ENCODE results near the gene TDRD9.

Gene TDRD9

DNA sequence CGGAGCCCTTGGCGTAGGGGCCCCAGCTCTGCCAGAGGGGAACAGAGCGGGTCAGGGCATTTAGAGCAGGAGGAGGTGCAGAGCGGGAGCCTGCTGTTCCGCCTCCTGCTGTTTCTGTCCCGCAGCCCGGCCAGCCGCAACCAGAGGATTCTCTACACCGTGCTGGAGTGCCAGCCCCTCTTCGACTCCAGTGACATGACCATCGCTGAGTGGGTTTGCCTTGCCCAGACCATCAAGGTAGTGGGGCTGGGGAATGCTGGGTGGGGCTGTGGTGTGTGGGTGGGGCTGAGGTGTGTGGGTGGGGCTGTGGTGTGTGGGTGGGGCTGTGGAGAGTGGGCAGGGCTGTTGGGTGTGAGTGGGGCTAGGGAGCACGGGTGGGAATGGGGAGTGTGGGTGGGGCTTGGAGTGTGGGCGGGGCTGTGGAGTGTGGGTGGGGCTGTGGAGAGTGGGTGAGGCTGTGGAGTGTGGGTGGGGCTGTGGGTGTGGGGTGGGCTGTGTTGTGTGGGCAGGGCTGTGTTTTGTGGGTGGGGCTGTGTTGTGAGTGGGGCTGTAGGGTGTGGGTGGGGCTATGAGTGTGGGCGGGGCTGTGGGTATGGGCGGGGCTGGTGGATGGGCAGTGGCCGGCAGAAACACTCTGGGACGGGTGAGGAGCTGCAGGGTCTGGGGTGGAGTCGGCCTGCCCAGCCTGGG is 165.3 kb downstream of the TDRD9 start:
- no peak for DNase-seq

- no peak for DNase-seq
Measured at GRCh38 chr14:104094056-104094708, 165.9 kb downstream of the TDRD9 start.

DNA sequence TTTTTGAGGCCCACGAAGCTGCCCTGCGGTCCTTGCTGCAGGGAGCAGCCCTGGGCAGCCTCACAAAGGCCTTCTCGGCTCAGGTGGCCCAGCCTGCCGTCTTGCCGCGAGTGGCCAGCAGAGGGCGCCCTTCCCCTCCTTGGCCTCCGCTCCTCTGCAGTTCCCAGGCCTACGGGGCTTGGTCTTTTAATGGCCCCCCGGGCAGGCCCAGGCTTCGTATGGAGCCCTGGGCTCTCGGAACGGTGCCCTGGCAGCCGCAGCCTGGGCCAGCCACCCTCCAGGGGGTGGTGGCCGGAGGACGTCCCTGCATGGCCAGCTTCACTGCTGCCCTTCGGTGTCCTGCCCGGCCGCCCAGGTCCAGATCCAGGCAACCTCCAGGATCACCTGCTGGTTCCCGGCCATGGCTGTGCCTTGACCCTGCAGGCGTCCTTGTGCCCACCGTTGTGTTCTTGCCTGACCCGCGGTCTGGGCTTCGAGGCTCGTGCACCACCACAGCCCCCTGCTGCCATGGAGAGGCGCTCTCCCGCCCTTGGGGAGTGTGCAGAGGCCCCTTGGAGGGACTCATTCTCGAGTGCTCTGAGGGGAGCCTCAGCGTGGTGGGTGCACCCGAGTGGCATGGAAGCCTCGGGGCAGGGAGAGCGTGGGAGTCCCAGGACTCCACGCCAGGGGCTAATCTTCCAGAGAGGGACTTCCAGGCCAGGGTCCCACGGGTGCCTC is 166.6 kb downstream of the TDRD9 start:
- peak; percentile 6 for DNase-seq

- no peak for DNase-seq
Measured at GRCh38 chr14:104095426-104096310, 167.4 kb downstream of the TDRD9 start.

GRCh38 chr14:104096318-104096717 is 168.1 kb downstream of the TDRD9 start:
- no peak for DNase-seq

DNA sequence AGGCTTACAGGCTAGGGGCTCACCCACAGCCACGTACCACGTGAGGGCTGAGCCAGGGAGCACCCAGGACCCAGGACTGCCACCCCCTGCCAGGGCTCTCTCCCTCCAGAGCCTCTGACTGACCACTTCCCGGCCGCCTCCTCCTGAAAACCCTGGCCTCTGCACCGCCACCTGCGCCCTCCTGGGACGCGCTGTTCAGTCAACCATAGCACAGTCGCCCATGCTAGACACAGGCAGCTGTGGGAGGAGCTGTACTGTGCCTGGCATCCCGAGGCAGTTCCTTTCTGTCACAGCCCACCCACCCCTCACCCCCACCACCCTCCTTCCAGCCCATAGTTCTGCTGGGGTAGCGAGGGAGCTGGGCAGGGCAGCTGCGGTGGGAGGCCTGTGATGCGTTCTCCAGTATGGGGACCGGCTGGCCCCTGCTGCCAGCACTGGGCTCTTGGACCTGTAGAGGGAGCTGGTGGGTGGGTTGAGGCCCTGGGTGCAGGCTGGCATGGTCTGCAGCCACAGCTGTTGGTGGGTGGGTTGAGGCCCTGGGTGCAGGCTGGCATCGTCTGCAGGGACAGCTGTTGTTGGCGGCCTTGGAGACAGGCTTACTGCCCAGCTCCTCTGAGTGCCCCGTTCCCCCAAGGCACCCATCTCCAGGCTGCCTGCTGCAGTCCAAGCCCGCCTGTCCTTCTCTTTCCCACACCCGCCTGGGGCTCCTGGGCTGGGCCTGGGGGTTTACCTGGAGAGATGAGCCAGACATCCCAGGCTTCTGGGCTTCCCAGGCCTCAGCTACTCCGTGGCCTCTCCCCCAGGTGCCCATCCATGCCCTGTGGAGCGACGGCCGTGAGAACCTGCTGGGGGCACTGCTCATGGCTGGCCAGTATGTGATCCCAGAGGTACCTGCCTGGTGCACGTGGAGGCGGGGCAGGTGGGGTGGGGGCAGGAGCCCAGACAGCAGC is 168.8 kb downstream of the TDRD9 start:
- DNase-seq: no peak

DNA sequence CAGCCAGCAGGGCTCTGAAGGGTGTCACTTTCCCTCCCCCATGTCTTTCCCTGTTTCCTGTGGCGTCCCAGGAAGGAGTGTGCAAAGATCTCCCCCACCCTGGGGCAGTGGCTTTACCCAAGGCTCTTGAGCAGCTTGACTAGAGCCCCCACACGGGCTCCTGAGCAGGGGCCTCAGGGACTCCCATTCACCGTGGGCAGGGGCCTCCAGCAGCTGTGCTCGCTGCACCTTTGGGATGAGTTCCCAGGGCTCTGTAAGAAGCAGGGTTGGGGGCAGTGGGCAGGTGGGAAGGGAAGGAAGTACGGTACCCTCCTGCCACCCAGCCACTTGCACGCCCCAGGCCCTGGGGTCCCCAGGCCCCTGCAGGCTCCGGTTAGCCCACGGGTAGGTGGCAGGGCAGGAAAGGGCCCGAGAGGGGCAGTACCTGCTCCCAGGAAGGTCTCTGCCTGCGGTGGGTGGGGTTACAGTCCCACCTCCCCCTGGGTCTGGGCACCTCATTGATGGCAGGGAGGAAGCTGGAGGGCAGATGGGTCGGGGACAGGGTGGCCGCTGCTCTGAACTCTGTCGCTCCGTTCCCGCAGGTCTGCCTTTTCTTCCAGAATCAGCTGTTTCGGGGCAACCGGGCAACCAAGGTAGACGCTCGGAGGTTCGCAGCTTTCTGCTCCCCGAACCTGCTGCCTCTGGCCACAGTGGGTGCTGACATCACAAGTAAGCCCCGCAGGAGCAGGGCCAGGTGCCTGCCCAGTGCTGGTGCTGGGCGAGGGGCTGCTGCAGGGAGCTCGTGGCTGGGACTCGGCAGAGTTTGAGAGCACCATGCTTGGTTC is 170.2 kb downstream of the TDRD9 start:
- DNase-seq: no peak

- no peak for DNase-seq
Measured at GRCh38 chr14:104099096-104100041, 171.1 kb downstream of the TDRD9 start.

DNA sequence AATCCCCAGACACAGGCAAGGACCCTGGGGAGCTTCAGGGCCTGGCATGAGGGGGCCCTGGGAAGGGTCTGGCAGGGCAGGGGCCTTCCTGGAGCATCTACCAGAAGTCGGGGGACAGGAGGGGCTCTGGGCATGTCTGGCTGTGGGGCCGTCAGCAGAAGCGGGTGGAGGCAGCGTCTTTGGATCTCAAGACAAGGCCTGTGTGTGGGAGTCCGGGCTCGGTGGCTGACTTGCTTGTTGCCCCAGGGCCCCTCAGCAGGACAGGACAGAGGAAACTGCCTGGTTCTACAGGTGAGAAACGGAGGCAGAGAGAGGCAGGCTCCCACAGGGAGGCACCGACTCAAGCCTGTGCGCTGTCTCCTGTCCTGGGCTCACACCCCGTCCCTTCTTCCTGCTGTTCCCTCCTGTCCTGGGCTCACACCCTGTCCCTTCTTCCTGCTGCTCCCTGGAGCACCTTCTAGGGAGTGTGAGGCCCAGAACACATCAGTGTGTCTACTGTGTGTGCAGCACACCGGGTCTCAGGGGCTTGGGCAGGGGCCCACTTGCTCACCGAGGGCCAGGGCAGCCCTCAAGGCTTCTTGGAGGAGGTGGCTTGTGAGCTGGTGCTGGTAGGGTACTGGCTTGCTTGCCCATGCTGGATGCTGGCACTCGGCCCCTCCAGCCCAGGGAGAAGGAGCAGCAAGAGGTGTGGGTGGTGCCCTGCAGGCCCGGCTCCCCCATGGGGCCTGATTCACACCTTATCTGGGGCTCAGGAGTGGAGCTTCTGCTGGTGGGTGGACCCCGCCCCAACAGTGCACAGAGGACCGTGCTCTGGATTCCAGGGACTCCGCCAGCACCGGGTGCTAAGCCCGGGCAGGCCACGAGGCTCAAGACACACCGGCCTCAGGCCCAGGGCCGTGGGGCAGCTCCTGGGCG is 172.2 kb downstream of the TDRD9 start:
- DNase-seq: no peak

DNA sequence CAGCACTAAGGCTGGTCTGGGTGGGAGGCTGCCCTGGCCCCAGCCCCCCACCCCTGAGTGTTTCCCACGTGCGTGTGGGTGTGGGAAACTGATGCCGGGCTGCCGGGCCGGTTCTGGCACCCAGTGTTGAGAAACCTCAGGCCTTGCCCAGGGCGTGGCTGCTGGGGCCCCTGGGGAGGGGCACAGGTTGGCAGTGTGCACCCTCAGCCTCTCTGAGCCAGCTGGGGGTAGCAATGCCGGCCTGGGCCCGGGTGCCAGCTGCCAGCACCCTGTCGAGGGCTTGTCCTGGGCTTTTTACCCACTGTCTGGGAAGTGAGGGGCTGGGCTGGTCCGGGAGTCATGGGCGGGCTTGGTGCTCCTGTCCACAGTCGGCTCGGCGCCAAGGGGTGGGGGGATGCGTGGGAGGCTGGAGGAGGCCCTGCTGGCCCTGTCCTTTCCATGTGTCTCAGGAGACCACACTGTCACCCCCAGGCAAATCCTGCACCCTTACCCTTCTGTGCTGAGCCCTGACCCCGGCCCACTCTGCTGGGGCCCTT is 172.9 kb downstream of the TDRD9 start:
- no peak for DNase-seq

- DNase-seq: no peak
Measured at GRCh38 chr14:104101651-104102281, 173.5 kb downstream of the TDRD9 start.

Measured in GOT3 (cell line).